ENCODE data around the gene ABCA2.

Gene ABCA2

DNA sequence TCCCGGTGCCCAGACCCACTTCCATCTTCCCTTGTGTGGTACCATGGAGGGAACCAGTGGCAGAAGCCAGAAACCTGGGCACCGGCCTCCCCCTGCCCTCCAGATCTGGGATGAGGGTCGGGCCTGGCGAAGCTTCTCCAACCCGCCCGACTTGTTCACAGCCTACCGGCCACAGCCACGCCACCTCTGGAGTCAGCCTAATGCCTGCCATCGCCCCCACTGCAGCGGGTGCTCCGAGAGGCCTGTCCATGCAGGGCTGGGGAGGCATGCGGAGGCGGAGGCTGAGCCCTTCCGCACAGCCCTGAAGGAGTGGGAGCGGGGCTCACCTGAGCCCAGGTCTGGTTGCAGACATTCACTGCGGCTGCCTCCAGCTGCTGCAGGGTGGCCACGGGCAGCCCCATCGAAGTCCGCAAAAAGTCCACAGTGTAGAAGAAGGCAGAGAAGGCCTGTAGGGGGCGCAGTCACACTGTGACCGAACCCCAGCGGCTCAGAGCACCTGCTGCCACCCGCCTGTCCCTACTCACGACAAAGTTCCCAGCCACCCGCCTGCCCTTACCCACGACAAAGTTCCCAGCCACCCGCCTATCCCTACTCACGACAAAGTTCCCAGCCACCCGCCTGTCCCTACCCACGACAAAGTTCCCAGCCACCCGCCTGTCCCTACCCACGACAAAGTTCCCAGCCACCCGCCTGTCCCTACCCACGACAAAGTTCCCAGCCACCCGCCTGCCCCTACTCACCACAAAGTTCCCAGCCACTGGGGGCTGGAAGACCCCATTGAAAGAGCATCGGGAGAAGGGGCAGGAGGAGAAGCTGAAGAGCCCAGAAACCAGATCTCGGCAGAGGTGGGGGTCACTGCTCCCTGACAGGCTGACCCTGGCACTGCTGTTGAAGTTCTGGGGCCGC lies 21.8 kb upstream of the ABCA2 start:
- H3K4me3 ChIP-seq (ENCODE audit: low read depth, low read length), result no peak overlapping the region

DNA sequence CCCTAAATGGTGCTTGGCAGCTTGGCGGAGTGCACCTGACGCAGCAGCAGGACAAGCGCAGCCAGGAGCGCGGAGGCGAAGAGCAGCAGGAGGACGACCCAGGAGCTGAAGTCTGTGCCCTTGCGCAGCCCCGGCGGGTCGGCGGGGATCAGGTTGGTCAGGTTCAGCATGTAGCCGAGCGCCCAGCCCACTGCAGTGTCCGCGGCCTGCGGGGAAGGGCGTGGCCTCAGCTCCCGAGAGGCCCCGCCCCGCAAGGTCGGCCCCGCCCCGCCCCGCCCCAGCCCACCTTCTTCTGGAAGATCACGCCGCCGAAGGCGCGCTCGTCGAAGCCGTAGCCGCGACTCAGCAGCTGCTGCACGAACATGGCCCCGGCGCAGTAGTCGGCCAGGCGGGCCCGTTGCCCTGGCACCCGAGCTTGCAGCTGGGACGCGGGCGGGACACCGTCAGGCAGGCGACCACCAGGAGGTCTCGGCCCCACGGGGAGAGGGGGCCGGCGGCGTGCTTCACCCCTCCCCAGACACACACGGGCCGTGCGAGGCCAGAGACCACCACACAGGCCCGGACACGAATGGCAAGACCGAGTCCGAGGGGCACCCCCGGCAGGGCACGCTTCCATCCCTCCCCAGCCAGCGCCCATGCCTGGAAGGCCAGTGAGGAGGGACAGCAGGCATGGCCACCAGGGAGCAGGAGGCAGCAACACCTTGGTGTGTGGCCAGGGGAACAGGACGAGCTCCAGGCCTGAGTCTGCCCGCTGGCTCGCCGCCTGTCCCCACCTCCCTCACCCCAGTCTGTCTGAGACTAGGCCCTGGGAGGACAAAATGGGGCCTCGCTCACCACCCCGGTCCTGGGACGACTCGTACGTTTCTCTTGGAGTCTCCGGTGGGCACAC lies 20.9 kb upstream of the ABCA2 start:
- TF ChIP-seq, protein P1, sequence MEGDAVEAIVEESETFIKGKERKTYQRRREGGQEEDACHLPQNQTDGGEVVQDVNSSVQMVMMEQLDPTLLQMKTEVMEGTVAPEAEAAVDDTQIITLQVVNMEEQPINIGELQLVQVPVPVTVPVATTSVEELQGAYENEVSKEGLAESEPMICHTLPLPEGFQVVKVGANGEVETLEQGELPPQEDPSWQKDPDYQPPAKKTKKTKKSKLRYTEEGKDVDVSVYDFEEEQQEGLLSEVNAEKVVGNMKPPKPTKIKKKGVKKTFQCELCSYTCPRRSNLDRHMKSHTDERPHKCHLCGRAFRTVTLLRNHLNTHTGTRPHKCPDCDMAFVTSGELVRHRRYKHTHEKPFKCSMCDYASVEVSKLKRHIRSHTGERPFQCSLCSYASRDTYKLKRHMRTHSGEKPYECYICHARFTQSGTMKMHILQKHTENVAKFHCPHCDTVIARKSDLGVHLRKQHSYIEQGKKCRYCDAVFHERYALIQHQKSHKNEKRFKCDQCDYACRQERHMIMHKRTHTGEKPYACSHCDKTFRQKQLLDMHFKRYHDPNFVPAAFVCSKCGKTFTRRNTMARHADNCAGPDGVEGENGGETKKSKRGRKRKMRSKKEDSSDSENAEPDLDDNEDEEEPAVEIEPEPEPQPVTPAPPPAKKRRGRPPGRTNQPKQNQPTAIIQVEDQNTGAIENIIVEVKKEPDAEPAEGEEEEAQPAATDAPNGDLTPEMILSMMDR (IDR thresholded peaks at IDR 0.05; ENCODE audit: low read depth, low read length, missing control alignments), result no peak
- no peak for DNase-seq (ENCODE audit: low read depth)
- no peak overlapping the region for H3K4me3 ChIP-seq (ENCODE audit: low read depth, low read length)

More for the DNA sequence above, 21.8 kb upstream of the ABCA2 start:
- DNase-seq (ENCODE audit: low read depth), result no peak
- TF ChIP-seq, protein P1 (IDR thresholded peaks at IDR 0.05; ENCODE audit: low read depth, low read length, missing control alignments), result peak; percentile 56

DNA sequence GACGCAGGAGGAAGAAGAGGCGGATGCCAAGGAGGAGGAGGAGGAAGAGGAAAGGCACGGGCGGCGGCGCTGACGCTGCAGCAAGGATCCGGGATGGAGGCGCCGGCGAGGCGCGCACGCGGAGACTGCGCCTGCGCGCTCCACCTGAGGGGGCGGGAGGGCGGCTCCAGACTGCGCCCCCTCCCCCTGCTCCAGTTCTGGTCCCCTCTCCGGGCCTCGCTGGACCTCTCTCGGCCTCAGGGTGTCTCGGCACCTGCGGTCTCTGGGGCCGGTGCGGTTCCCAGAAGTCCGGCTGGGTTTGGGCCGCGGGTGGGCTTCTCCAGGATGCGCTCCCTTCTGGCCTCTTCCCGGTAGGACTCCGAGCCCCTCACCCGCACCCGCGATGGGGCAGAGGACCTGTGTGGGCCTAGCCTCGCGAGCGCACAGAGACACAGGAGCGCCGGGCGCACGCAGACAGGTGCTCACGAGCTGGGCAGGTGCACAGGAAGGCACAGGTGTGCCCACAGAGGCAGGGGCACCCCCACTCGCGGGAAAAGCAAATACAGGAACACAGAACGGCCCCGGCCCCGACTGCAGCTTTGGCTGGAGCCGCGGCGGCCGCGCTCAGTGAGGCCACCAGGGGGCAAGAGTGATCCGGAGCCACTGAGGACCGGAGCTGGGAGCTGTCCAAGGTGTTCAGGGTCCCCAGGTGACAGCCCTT lies 18.2 kb upstream of the ABCA2 start, which contains the start of gene NPDC1:
NPDC1 (minus strand) TSS at position 90 of the 700 bp plus-strand sequence. CDS start 188 bp downstream, outside the sequence.
- no peak for DNase-seq (ENCODE audit: low read depth)
- no peak within 1 kb of the TSS for H3K4me3 ChIP-seq (ENCODE audit: low read depth, low read length)

DNA sequence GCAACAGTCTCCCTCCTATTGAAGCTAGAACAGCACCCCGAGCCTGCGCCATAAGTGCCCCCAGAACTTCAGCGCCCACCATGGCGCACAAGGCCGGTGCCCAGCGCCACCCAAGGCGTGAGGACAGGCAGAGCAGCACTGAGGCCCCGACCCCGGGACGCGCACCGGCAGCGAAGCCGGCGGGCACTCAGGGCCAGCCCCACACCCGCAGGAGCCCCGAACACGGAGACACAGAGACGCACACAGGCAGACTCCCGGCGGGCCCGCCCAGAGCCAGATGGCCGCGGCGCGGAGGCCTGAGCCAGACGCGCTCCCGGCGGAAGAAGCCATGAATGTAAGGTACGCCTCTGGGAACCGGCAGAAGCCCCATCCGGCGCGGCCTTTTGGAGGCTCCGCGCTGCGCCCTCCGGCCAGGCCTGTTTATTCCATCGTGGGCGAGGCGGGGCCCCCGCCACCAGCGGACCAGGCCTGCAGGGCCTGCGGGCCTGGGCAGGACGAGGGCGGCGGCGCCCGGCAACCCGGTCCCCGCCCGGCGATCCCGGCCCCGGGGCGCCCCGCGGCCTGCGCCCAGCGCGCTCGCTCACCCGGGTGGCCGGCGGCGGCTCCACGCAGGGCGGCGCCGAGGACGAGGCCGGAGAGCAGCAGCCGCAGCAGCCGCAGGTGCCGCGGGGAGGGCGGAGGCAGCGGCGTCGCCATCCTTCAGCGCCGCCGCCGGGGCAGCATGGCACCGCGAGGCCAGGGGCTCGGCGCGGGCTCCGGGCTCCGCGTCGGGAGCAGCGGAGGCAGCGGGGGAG lies 17.5 kb upstream of the ABCA2 start:
- H3K4me3 ChIP-seq (ENCODE audit: low read depth, low read length), result no peak overlapping the region
- TF ChIP-seq, protein P1 (IDR thresholded peaks at IDR 0.05; ENCODE audit: low read depth, low read length, missing control alignments), result no peak
- DNase-seq (ENCODE audit: low read depth), result no peak

More for the DNA sequence above, 18.2 kb upstream of the ABCA2 start, which contains the start of gene NPDC1:
- TF ChIP-seq, protein P1 (IDR thresholded peaks at IDR 0.05; ENCODE audit: low read depth, low read length, missing control alignments), result peak; percentile 89

DNA sequence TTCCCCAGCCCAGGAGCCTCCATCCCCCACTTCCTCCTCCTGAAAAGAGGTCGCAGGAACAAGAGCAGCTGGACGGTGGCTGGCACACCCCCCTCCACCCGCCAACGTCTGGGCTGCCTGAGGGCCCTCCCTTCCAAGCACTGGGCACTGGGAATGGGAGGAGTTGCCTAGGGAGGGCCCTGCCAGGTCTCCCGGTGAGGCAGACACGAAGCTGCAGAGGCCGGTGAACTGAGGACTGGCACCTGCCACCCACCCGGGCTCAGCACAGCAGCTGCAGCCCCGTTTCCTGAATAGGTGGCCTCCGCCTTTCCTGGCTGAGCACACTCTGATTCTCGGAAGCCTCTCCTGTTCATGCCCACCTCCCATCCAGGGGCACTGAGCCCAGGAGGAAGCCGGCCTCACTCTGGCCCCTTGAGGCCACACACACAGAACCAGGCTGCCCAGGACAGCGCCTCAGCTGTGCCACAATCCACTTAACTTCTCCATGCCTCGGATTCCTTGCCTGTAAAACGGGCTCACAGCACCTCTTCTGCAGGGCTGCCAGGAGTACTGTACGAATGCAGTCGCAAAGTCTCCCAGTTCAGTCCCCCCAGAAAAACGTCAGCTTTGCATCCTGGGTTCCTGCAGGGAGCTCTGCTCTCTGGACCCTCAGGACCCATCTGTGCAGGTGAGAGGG lies 16.6 kb upstream of the ABCA2 start:
- TF ChIP-seq, protein P1 (IDR thresholded peaks at IDR 0.05; ENCODE audit: low read depth, low read length, missing control alignments), result no peak
- DNase-seq (ENCODE audit: low read depth), result no peak
- H3K4me3 ChIP-seq (ENCODE audit: low read depth, low read length), result no peak overlapping the region
